ENCODE data around the gene STAT4.

Gene STAT4

DNA sequence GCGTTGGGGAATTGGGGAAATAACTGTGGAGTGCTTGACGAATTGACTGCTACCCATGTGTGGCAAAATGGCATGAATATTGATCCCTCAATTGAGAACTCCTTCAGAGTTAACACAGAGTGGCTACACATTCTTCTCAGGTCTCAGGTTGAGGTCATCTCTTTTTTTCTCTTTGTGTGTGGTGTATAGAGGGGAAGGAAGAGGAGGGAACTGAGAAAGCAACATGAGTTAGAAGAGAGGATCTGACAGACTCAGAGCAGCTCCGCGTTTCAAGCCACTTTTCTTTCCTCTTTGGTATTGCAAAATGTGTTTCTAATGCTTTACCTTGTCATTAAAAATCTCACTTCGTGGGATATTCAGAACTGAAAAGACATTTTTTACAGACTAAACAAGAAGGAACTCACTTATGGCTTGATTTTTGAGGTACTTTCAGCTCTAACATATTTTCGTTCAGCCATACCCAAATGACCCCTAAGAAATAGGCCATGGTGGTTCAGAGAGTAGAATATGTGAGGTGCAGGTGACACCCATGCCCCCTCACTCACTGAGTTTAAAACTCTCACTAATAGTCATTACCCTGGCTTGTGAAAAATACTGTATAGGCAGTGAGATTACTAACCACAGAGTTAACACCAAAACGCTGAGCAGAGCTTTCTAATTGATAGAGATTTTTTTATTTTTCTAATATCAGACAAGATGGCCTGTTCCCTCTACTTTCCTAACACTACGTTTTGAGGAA, 22.5 kb downstream of the STAT4 start:
- H3K4me3 ChIP-seq (ENCODE audit: low read depth, low read length): no peak overlapping the region
- TF ChIP-seq, protein P1, sequence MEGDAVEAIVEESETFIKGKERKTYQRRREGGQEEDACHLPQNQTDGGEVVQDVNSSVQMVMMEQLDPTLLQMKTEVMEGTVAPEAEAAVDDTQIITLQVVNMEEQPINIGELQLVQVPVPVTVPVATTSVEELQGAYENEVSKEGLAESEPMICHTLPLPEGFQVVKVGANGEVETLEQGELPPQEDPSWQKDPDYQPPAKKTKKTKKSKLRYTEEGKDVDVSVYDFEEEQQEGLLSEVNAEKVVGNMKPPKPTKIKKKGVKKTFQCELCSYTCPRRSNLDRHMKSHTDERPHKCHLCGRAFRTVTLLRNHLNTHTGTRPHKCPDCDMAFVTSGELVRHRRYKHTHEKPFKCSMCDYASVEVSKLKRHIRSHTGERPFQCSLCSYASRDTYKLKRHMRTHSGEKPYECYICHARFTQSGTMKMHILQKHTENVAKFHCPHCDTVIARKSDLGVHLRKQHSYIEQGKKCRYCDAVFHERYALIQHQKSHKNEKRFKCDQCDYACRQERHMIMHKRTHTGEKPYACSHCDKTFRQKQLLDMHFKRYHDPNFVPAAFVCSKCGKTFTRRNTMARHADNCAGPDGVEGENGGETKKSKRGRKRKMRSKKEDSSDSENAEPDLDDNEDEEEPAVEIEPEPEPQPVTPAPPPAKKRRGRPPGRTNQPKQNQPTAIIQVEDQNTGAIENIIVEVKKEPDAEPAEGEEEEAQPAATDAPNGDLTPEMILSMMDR (IDR thresholded peaks at IDR 0.05; ENCODE audit: insufficient read depth, low read depth, low read length, missing control alignments): no peak

DNA sequence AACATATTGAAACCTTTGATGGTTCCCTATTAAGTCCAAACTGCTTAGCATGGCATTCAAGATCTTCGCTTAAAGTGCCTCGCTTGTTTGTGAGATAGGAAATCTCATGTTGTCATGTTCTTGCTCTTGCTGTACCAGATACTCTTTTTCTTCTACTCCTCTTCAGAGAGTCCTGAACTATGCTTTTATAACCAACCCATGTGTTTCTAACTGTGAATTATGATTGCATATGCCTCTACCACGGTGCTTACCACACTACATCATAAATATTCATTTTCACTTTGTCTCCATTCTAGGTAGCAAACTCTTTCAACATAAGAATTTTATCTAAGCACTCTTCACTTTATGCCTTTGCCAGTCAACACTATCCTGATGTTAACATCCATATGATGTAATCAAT, 23.6 kb downstream of the STAT4 start:
- TF ChIP-seq, protein P1 (IDR thresholded peaks at IDR 0.05; ENCODE audit: insufficient read depth, low read depth, low read length, missing control alignments): no peak
- DNase-seq (ENCODE audit: low read depth): no peak
- H3K4me3 ChIP-seq (ENCODE audit: low read depth, low read length): no peak overlapping the region

More for the DNA sequence above, 22.5 kb downstream of the STAT4 start:
- DNase-seq (ENCODE audit: low read depth): no peak

DNA sequence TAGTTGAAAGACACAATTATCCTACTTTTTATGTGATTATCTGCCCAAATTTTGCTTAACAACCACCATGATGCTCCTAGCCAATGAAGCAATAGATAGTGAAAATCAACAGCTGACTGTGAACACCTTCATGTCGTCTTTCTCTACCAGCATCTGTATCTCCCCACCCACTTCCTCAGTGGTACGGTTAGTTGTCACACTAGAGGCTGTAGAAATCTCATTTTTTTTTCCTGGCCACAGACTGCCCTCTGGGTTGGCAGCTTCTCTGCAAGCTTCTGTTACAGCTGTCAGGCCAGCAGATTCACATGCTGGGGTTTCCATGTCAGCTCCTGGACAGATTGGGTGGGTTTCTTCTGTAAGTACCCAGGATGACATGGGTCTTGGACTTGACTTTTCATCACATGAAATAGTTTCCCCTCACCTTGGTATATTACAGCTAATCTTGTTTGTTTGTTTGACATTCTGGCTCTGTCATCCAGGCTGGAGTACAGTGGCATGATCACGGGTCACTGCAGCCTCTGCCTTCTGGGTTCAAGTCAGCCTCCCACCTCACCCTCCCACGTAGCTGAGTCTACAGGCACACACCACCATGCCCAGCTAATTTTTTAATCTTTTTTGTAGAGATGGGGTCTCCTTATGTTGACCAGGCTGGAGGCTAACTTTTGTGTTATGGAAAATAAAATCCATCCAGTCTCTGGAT, 24.3 kb downstream of the STAT4 start:
- DNase-seq (ENCODE audit: low read depth): no peak
- TF ChIP-seq, protein P1 (IDR thresholded peaks at IDR 0.05; ENCODE audit: insufficient read depth, low read depth, low read length, missing control alignments): no peak
- no peak overlapping the region for H3K4me3 ChIP-seq (ENCODE audit: low read depth, low read length)

DNA sequence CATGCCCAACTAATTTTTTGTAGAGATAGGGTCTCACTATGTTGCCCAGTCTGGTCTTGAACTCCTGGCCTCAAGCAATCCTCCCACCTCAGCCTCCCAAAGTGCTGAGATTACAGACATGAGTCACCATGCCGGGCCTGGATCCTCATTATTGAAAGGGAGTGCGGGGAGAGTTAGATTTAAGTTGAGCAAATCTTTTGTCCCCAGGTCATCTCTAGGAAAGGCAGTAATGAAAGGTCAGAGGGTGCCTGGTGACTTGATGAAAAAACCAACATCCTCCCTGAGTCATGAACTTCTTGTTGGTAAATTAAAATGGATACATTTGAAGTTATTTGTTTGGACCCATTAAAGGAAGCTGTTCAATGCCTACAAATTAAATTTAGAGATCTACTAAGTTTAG, 25.1 kb downstream of the STAT4 start:
- H3K4me3 ChIP-seq (ENCODE audit: low read depth, low read length): no peak overlapping the region
- TF ChIP-seq, protein P1 (IDR thresholded peaks at IDR 0.05; ENCODE audit: insufficient read depth, low read depth, low read length, missing control alignments): no peak
- no peak for DNase-seq (ENCODE audit: low read depth)

DNA sequence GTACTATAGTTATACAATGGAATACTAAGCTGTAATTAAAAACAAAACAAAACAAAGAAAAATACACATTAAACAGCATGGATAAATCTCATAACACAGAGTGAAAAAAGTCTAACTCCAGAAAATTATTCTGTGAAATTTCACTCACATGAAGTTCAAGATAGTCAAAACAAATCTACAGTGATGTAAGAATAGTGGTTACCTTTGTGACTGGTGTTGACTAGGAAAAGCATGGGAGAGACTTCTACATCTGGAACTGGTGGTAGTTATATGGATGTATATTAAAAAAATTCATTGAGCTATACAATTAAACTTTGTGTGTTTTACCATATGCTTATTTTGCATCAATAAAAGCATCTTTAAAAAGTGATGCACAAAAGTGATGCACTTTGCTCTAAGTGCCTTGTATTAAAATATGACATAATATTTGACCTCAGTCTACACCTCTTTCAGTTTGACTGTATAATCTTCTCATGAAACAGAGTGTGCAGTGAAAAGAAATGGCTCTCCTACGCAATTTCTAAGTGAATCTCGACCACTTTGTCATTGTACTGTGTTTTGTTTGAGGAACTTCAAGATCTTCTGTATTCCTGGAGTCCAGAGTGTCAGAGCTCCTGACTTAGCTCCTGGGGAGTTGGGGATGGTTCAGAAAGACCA, 28.0 kb downstream of the STAT4 start:
- TF ChIP-seq, protein P1 (IDR thresholded peaks at IDR 0.05; ENCODE audit: insufficient read depth, low read depth, low read length, missing control alignments): no peak
- DNase-seq (ENCODE audit: low read depth): no peak
- H3K4me3 ChIP-seq (ENCODE audit: low read depth, low read length): no peak overlapping the region

DNA sequence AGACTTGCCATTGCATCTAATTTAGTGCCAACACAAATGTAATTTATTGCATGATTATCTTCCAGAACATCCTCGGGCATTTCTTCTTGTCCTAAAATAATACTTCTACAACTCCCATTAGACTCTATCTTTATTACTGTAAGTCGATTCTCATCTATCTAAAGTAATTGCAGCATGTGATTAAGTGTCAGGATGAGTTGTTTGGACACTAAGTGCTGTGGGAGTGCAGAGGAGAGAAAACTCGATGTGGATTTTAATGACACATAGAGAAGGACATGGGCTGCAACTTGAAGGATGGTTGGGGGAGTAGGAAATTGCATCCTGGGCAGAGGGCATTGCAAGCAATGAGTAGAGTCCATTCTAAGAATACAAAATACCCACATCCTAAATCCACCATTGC, 33.5 kb downstream of the STAT4 start:
- no peak overlapping the region for H3K4me3 ChIP-seq (ENCODE audit: low read depth, low read length)
- TF ChIP-seq, protein P1 (IDR thresholded peaks at IDR 0.05; ENCODE audit: insufficient read depth, low read depth, low read length, missing control alignments): no peak
- DNase-seq (ENCODE audit: low read depth): no peak
